NT2/D1 (cell line): Measurements from ENCODE around the gene NUDT4B.
"Not testable (repeated sequence)": the region's sequence is repeated elsewhere in the genome, so short reads cannot be mapped to it uniquely, and the experiment has no call there.

ENCODE experiments used
- SUZ12 ChIP-seq: IDR thresholded peaks from 2 replicates; pipeline ENCODE4 v1.6.1; 2011; ENCODE audit not compliant: insufficient read length, insufficient read depth; ENCODE audit errors: extremely low read depth
- YY1 ChIP-seq: IDR thresholded peaks from 2 replicates; pipeline ENCODE4 v1.6.1; 2011; ENCODE audit not compliant: insufficient read length, insufficient read depth
- ZNF274 ChIP-seq: IDR thresholded peaks from 2 replicates; pipeline ENCODE4 v1.6.1; 2011; ENCODE audit warnings: mild to moderate bottlenecking, low read depth, low read length

DNA sequence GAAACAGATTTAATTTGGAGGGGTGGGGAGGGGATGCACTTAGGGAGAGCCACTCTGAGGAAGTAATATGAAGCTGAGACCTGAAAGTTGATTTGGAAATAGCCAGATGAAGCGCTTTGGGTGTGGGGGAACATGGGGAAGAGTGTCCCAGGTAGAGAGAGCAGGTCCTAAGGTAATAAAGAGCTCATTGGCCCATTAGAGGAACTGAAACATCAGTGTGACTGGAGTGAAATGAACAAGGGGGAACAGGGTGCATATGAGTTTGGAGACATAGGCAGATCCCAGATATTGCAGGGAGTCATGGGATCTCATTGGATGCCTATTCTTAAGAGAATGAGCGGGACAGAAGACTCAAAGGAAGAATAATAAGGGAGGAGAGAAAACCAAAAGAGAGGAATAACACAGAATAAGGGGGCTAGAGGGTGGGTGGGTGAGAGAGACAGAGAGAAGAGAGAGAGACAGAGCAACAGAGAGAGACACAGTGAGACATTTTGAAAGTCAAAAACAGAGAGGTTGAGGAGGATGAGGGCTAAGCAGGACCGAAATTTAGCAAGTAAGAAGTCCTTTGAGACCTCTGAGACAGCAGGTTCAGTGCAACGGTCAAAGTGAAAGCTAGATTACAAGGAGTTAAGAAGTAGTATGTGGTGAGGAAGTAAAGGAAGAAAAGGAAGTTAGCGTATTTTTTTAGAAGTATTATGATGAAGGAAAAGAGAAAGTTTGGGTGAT lies 14.8 kb upstream of the NUDT4B start:
- not testable (repeated sequence) for TF ChIP-seq YY1, ZNF274, SUZ12
